Activated CD4-positive, alpha-beta T cell treated with anti-CD3 and anti-CD28 coated beads, Interleukin-10, Interleukin-2, amounts not matched to agents 100 ng/mL and 50 ng/mL, durations not matched to agents 16 hours and 8 hours (primary cell): ENCODE data around the gene CBX2.

Experiments used
- DNase-seq: peaks from one replicate; pipeline ENCODE4 v3.0.0-alpha.2; 2020

CBX2 gene

GRCh38 chr17:79831265-79832217 is 53.6 kb downstream of the CBX2 start:
- no peak for DNase-seq

- no peak for DNase-seq
Observed at GRCh38 chr17:79832218-79833109, 54.5 kb downstream of the CBX2 start.

GRCh38 chr17:79833110-79833450 is 55.1 kb downstream of the CBX2 start:
- DNase-seq, result no peak

- DNase-seq, result no peak
Observed at GRCh38 chr17:79833744-79834564, 56.0 kb downstream of the CBX2 start.

- DNase-seq, result peak; percentile 43
Observed at GRCh38 chr17:79834565-79835469, 56.9 kb downstream of the CBX2 start.

- DNase-seq, result no peak
Observed at GRCh38 chr17:79835470-79835899, 57.5 kb downstream of the CBX2 start.

- DNase-seq, result no peak
Observed at GRCh38 chr17:79835953-79836509, 58.1 kb downstream of the CBX2 start.

GRCh38 chr17:79836510-79836971 is 58.6 kb downstream of the CBX2 start:
- no peak for DNase-seq

- DNase-seq, result peak; percentile 58
Observed at GRCh38 chr17:79836972-79837887, 59.3 kb downstream of the CBX2 start.
